Ascending aorta (tissue), 2 donors: ENCODE data around the gene HOXB8. TPM values are rescaled to one million over a fixed set of nuclear protein-coding genes. Genes with fewer than 3 reads are reported as not detected.

Experiments
- DNase-seq, 2 donors: peaks; one replicate each; pipeline ENCODE4 v3.0.0-alpha.2; 2019; ENCODE audit warnings: low spot score in 2 of 2
- H3K27ac ChIP-seq, 2 donors: fragments of 200-600 bp; sonication (generic); one replicate each; pipeline ENCODE4 v1.5.1; 2016 to 2017; ENCODE audit warnings: mild to moderate bottlenecking in 1 of 2
- H3K27me3 ChIP-seq: fragments of 200-600 bp; sonication (generic); one replicate; pipeline ENCODE4 v1.5.1; 2017
- H3K36me3 ChIP-seq, 2 donors: fragments of 200-600 bp; sonication (generic); one replicate each; pipeline ENCODE4 v1.5.1; 2016
- H3K4me1 ChIP-seq, 2 donors: fragments of 200-600 bp; sonication (generic); one replicate each; pipeline ENCODE4 v1.5.1; 2016 to 2017; ENCODE audit warnings: mild to moderate bottlenecking in 1 of 2
- H3K4me3 ChIP-seq, 2 donors: fragments of 200-600 bp; sonication (generic); one replicate each; pipeline ENCODE4 v1.5.1; 2016 to 2017; ENCODE audit warnings: mild to moderate bottlenecking in 1 of 2
- H3K9me3 ChIP-seq, 2 donors: fragments of 200-600 bp; sonication (generic); one replicate each; pipeline ENCODE4 v1.5.1; 2016
- intact Hi-C: fragments of 100-400 bp; cut with DNase I; formaldehyde crosslinking; loops from one replicate; pipeline ENCODE4 v1.15.1; 2023
- total RNA-seq: library from RNA; depleted of rRNA; stranded (reverse); fragments of >200 nt; gene quantifications from one replicate; pipeline ENCODE4 v1.1.0, GENCODE V29; 2016
- TF ChIP-seq, protein P1 (sequence below), 3 experiments: fragments of 200-600 bp in 2 of 3; fragments of 450-650 bp in 1 of 3; sonication (generic) in 2 of 3; IDR thresholded peaks; one replicate each; pipeline ENCODE4 v1.5.1; 2016 to 2019; ENCODE audit warnings: antibody characterized with exemption in 3 of 3, mild to moderate bottlenecking in 1 of 3, moderate library complexity in 1 of 3

HOXB8 gene
- total RNA-seq, 1 donor from 2014 or later: not detected

DNA sequence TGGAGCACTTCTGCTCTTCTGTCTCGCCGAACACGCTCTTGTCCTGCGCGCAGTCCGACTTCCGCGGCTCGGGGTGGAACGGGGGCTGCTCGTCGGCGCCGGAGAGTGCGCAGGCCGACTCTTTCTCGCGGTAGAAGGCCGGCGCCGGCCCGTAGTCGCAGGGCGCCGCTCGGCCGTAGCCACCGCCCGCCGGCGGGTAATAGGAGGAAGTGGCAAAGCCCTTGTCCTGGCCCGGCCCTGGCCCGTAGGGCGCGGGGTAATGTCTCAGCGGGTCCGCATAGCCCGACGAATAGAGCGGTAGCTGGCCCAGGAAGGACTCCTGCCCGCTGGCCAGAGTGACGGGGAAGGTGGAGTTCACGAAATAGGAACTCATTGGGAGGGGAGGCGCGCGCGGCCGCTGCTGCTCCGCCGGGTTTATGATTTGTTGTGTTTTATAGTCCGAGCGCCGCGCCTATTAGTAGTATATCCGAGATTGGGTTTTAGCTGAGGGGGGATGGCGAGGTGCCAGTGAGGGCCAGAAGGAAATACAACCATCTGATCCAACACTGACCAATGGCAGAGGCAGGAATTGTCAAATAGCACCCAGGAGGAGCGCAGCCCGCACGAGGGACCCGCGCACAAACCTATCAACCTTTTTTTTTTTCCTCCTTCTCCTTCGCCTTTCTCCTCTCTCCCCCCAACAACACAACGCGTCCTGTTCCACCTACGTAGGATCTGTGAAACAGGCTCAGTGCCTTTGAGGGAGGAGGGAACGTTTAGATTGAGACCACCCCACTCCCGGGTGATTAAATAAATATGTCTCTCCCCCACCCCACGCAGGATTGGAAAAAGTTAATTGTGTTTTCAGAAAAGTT is 17.1 kb downstream of the HOXB8 start:
- H3K4me1 ChIP-seq: peaks cover 9 to 23% of the 10 kb centered on the region in 2 donors
- intact Hi-C loops: no loop called here
- DNase-seq: peak in 1 of 2 donors; percentile 82
- H3K4me3 ChIP-seq: peak overlapping the region; percentile 59 to 81
- TF ChIP-seq, protein P1, sequence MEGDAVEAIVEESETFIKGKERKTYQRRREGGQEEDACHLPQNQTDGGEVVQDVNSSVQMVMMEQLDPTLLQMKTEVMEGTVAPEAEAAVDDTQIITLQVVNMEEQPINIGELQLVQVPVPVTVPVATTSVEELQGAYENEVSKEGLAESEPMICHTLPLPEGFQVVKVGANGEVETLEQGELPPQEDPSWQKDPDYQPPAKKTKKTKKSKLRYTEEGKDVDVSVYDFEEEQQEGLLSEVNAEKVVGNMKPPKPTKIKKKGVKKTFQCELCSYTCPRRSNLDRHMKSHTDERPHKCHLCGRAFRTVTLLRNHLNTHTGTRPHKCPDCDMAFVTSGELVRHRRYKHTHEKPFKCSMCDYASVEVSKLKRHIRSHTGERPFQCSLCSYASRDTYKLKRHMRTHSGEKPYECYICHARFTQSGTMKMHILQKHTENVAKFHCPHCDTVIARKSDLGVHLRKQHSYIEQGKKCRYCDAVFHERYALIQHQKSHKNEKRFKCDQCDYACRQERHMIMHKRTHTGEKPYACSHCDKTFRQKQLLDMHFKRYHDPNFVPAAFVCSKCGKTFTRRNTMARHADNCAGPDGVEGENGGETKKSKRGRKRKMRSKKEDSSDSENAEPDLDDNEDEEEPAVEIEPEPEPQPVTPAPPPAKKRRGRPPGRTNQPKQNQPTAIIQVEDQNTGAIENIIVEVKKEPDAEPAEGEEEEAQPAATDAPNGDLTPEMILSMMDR (IDR thresholded peaks at IDR 0.05): no peak
- peaks cover 0 to 8% of the 10 kb centered on the region in 2 donors for H3K36me3 ChIP-seq
- no peaks in the 10 kb centered on the region for H3K27me3 ChIP-seq
- no peaks in the 10 kb centered on the region for H3K9me3 ChIP-seq
- H3K27ac ChIP-seq: peak overlapping the region; percentile 45 to 72

DNA sequence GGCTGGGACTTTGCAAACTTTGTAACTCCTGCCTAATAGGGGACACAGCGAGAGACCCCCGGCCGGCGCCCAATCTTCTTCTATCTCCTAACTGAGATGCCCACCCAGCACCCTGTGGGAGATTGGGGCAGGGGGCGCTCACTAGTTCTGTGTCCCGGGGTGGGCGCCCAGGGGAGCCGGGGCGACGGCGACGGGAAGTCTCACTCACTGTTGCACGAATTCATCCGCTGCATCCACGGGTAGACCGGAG is 17.6 kb downstream of the HOXB8 start:
- no peak for DNase-seq
- H3K36me3 ChIP-seq: peaks cover 0 to 8% of the 10 kb centered on the region in 2 donors
- peak overlapping the region; percentile 59 to 81 for H3K4me3 ChIP-seq
- TF ChIP-seq, protein P1 (IDR thresholded peaks at IDR 0.05): no peak
- H3K27ac ChIP-seq: peak overlapping the region; percentile 45 to 72
- H3K27me3 ChIP-seq: no peaks in the 10 kb centered on the region
- no peaks in the 10 kb centered on the region for H3K9me3 ChIP-seq
- intact Hi-C loops: no loop called here
- peaks cover 9 to 21% of the 10 kb centered on the region in 2 donors for H3K4me1 ChIP-seq

DNA sequence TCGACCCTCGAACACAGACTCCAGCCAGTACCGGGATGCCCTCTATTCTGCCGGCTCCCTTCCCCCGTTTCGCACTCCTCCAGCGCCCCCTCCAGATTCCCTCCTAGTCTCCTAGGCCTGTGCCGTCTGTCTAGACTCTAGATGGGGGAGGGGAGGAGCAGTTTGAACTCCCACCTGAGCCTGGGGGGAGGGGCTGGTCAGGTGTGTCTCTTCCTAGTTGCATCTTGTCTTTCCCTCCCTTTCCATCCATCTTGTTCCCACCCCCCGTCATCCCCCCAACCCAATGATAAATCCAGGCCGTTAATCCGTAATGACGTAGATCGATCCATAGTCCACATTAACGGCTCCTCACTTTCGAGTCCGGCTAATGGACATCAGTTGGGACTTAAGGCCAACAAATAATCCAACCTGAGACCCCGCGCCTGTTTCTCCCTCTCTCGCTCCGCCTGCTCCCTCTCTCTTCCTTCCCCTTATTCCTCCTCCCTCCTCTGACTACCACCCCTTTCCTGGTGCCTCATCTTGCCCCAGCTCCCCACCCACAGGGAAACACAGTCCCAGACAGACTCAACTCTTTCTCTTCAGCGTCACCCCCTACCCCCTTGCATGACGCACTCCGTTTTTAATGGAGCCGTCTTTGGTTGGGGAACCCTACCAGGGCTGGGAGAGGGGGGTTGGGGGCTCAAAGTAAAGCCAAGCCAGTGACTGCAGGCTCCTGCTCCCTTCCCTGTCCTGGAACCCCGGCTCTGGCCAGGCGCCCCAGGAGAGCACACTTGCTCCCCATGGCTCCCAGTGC is 18.2 kb downstream of the HOXB8 start:
- H3K36me3 ChIP-seq: peaks cover 0 to 8% of the 10 kb centered on the region in 2 donors
- peak overlapping the region; percentile 45 to 72 for H3K27ac ChIP-seq
- DNase-seq: no peak
- peak overlapping the region; percentile 59 to 81 for H3K4me3 ChIP-seq
- no peaks in the 10 kb centered on the region for H3K9me3 ChIP-seq
- TF ChIP-seq, protein P1 (IDR thresholded peaks at IDR 0.05): no peak
- peaks cover 9 to 19% of the 10 kb centered on the region in 2 donors for H3K4me1 ChIP-seq
- no peaks in the 10 kb centered on the region for H3K27me3 ChIP-seq
- intact Hi-C loops: no loop called here

DNA sequence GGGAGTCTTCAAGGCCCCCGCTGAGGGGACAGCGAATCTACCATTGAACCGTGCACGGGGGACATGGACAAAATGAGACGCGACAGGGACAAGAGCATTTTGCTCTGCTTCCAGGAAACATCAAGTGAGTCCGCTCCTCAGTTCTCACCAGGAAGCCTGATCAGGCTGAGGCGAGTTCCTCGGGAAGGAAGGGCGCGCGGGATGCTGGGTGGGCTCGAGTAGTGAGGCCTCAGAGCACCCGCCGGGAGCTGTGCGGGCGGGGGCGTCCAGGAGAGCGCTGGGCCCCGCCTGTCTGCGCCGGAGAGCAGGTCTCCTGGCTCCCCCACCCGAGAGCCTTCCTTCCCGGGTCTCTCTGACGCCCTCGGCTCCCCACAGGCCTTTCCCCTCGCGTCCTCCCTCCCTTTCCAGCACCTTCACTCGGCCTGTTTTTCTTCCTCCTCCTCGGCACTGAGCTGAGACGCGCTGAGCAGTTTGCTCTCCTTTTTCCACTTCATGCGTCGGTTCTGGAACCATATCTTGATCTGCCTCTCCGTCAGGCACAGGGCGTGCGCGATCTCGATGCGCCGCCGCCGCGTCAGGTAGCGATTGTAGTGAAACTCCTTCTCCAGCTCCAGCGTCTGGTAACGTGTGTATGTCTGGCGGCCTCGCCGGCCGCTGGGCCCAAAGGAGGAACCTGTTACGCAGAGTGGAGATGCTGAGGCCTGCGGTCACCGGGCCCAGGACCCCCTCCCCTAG is 18.9 kb downstream of the HOXB8 start:
- peak overlapping the region; percentile 30 to 81 for H3K4me3 ChIP-seq
- H3K27ac ChIP-seq: peak overlapping the region in 1 of 2 donors; percentile 72
- no peaks in the 10 kb centered on the region for H3K9me3 ChIP-seq
- intact Hi-C loops: loop anchor here (2.0 kb wide), 2 partner anchors 103 to 259 kb away; no protein-coding TSS in a partner anchor
- no peak for DNase-seq
- H3K27me3 ChIP-seq: no peaks in the 10 kb centered on the region
- peaks cover 0 to 8% of the 10 kb centered on the region in 2 donors for H3K36me3 ChIP-seq
- H3K4me1 ChIP-seq: peaks cover 9 to 19% of the 10 kb centered on the region in 2 donors
- TF ChIP-seq, protein P1 (IDR thresholded peaks at IDR 0.05): no peak

DNA sequence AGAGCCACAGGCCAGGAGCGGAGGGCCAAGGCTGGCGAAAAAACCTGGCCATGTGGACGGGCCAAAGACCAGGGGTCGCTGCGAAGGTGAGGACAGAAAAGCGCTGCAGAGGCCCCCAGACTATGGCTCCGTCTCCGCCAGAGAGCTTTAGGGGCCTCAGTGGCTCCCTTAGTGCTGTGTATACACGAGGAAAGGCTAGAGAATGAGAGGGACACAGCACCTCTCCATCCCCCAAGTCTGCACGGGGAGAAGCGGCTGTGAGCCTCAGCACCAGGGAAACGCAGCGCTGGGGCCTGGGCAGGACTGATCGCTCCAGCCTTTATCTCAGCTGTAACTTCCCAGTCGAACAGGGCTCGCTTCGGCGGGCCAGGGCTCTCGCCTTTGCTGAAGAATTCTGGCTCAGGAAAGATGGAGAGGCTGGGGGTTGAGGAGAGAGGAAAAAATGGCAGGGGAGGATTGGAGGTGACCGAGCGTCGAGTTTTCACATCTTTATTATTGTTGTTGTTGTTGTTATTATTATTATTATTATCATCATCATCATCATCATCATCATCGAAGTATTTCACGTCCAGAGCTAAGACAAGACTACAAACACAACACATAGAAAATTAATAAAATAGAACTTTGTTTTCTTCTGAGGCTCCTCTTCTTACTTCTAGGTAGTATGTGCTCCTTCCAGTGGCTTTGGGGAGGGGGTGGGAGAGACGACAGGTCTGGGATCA is 19.7 kb downstream of the HOXB8 start:
- DNase-seq: no peak
- Histone ChIP-seq H3K4me1 (peaks cover 9 to 19% of the 10 kb centered on the region in 2 donors), H3K27ac (no peak overlapping the region), H3K4me3 (no peak overlapping the region), H3K27me3 (no peaks in the 10 kb centered on the region), H3K9me3 (no peaks in the 10 kb centered on the region), H3K36me3 (peaks cover 0 to 8% of the 10 kb centered on the region in 2 donors)
- intact Hi-C loops: loop anchor here (2.0 kb wide), 2 partner anchors 103 to 259 kb away; no protein-coding TSS in a partner anchor
- TF ChIP-seq, protein P1 (IDR thresholded peaks at IDR 0.05): no peak
